ENCODE measurements around the gene KIFBP.

GRCh38 chr10:69004821-69005220, 16.2 kb downstream of the KIFBP start:
- TF ChIP-seq POLR2A (IDR thresholded peaks at IDR 0.05; ENCODE audit: low read depth, low read length) (no peak), TAF1 (IDR thresholded peaks at IDR 0.05; ENCODE audit: borderline replicate concordance, low read depth, low read length) (no peak), POLR2AphosphoS5 (IDR thresholded peaks at IDR 0.05; ENCODE audit: low read depth, low read length) (no peak)

Measured in GM12892 (cell line).